ENCODE measurements around the gene STX1B. TPM values are rescaled to one million over a fixed set of nuclear protein-coding genes. Genes with fewer than 3 reads are reported as not detected.

STX1B gene
- total RNA-seq, 1 donor from 2014 or later: not detected

DNA sequence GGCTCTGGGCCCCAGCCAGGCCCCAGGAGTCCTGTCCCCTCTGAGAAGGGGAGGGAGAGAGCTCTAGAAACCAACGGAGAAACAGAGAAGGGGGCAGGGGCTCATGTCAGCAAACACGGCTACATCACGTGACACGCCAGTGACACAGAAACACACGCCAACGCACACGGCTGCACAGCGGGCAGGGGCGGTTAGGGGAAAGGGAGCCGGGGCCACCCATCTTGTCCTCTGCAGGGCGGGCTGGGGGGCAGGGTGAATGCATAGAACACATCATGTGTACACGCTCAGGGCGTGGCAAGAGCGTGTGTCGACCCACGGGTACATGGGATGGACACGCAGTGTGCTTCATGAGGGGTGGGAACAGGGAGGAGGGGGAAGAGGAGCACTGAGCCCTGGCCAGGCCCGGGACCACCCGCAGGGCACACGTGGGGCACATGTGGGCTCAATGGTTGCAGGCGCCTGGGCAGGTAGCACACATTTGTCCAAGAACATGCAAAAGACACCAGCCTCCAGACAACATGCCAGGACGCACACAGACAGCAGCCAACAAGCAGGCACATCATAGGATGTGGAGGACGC is 20.9 kb downstream of the STX1B start:
- Histone ChIP-seq H3K9ac (ENCODE audit: low read depth in 1 of 3, low read length in 3 of 3) (no peak overlapping the region), H3K36me3 (ENCODE audit: control insufficient read depth in 3 of 3, insufficient read depth in 3 of 3, low read length in 3 of 3) (peaks cover 7 to 15% (median 8%) of the 10 kb centered on the region in 3 donors), H3K9me3 (ENCODE audit: control insufficient read depth in 3 of 3, low read length in 3 of 3) (no peaks in the 10 kb centered on the region), H3K4me1 (ENCODE audit: control insufficient read depth in 3 of 3, insufficient read depth in 3 of 3, low read length in 3 of 3) (peaks cover 16 to 19% (median 18%) of the 10 kb centered on the region in 3 donors), H3K4me3 (ENCODE audit: low read length in 3 of 3) (no peak overlapping the region), H3K27ac (ENCODE audit: low read depth, low read length) (no peak overlapping the region), H3K27me3 (ENCODE audit: control insufficient read depth in 3 of 3, insufficient read depth in 3 of 3, low read length in 3 of 3) (no peaks in the 10 kb centered on the region)

DNA sequence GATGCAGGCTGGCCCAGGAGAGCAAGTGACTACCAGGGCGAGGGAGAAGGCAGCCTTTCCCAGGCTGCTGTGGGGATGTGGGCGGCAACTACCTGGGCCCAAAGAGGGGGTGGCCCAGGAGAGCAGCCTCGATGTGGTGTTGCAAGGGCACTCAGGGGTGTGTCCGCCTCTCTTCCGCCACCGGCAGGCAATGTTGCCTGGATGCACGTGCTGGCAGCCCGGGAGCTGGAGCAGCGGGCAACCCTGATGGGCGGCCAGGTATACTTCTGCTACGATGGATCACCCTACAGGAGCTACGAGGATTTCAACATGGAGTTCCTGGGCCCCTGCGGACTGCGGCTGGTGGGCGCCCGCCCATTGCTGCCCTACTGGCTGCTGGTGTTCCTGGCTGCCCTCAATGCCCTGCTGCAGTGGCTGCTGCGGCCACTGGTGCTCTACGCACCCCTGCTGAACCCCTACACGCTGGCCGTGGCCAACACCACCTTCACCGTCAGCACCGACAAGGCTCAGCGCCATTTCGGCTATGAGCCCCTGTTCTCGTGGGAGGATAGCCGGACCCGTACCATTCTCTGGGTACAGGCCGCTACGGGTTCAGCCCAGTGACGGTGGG is 22.8 kb downstream of the STX1B start:
- Histone ChIP-seq H3K27ac (ENCODE audit: low read depth, low read length) (no peak overlapping the region), H3K27me3 (ENCODE audit: control insufficient read depth in 3 of 3, insufficient read depth in 3 of 3, low read length in 3 of 3) (no peaks in the 10 kb centered on the region), H3K9ac (ENCODE audit: low read depth in 1 of 3, low read length in 3 of 3) (no peak overlapping the region), H3K4me3 (ENCODE audit: low read length in 3 of 3) (no peak overlapping the region), H3K9me3 (ENCODE audit: control insufficient read depth in 3 of 3, low read length in 3 of 3) (no peaks in the 10 kb centered on the region), H3K4me1 (ENCODE audit: control insufficient read depth in 3 of 3, insufficient read depth in 3 of 3, low read length in 3 of 3) (peaks cover 18 to 19% (median 19%) of the 10 kb centered on the region in 3 donors), H3K36me3 (ENCODE audit: control insufficient read depth in 3 of 3, insufficient read depth in 3 of 3, low read length in 3 of 3) (peaks cover 21 to 22% (median 21%) of the 10 kb centered on the region in 3 donors)

DNA sequence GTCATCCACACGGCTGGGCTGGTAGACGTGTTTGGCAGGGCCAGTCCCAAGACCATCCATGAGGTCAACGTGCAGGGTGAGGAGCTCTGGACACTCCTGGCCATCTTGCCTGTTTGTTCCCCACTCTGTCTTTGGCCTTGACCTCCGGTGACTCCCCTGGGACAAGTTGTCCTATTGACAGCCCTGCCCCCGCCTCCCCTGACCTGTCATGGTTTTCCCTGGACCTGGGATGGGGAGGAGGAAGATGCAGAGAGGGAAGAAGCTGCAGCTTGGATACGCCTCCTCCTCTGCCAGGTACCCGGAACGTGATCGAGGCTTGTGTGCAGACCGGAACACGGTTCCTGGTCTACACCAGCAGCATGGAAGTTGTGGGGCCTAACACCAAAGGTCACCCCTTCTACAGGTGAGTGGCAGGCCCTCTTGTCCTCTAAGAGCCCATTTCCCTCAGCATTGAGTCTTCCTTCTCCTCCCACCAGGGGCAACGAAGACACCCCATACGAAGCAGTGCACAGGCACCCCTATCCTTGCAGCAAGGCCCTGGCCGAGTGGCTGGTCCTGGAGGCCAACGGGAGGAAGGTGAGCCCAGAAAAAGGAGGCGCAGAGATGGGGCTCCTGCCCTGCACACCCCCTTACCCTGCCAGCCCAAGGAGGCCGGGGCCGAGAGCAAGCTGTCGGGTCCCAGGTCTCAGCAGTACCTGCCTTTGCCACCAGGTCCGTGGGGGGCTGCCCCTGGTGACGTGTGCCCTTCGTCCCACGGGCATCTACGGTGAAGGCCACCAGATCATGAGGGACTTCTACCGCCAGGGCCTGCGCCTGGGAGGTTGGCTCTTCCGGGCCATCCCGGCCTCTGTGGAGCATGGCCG is 24.1 kb downstream of the STX1B start:
- no peaks in the 10 kb centered on the region for H3K27me3 ChIP-seq (ENCODE audit: control insufficient read depth in 3 of 3, insufficient read depth in 3 of 3, low read length in 3 of 3)
- peaks cover 18 to 21% (median 19%) of the 10 kb centered on the region in 3 donors for H3K4me1 ChIP-seq (ENCODE audit: control insufficient read depth in 3 of 3, insufficient read depth in 3 of 3, low read length in 3 of 3)
- H3K9me3 ChIP-seq (ENCODE audit: control insufficient read depth in 3 of 3, low read length in 3 of 3): no peaks in the 10 kb centered on the region

DNA sequence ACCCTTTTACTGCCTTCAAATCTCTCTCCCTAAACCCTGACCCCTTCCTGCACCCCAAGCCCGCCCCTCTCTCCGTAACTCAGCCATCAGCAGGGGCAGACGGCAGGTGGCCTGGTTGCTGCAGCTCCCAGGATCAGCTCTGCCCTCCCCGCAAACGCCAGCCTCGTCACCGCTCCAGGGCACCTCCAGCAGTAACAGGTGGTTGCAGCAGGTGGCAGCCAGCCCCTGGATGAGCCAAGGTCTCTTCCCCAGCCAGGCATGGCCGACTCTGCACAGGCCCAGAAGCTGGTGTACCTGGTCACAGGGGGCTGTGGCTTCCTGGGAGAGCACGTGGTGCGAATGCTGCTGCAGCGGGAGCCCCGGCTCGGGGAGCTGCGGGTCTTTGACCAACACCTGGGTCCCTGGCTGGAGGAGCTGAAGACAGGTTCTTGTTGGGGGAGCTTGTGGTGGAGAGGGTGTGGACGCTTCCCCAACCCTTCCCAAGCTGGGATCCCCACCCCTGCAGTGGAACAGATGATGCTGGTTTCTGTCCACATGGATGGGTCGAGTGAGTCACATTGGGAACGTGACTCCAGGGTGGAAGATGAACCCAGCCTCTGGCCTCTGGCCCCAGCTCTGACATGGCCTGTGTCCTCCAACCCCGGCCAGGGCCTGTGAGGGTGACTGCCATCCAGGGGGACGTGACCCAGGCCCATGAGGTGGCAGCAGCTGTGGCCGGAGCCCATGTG is 24.9 kb downstream of the STX1B start:
- H3K9ac ChIP-seq (ENCODE audit: low read depth in 1 of 3, low read length in 3 of 3): peak overlapping the region; percentile 71 to 80 (median 76)
- no peaks in the 10 kb centered on the region for H3K27me3 ChIP-seq (ENCODE audit: control insufficient read depth in 3 of 3, insufficient read depth in 3 of 3, low read length in 3 of 3)
- peak overlapping the region; percentile 76 to 78 (median 77) for H3K4me3 ChIP-seq (ENCODE audit: low read length in 3 of 3)
- H3K4me1 ChIP-seq (ENCODE audit: control insufficient read depth in 3 of 3, insufficient read depth in 3 of 3, low read length in 3 of 3): peaks cover 18 to 21% (median 19%) of the 10 kb centered on the region in 3 donors
- H3K36me3 ChIP-seq (ENCODE audit: control insufficient read depth in 3 of 3, insufficient read depth in 3 of 3, low read length in 3 of 3): peaks cover 33 to 39% (median 36%) of the 10 kb centered on the region in 3 donors
- H3K27ac ChIP-seq (ENCODE audit: low read depth, low read length): peak overlapping the region; percentile 75
- H3K9me3 ChIP-seq (ENCODE audit: control insufficient read depth in 3 of 3, low read length in 3 of 3): no peaks in the 10 kb centered on the region

More for the DNA sequence above, 24.1 kb downstream of the STX1B start:
- Histone ChIP-seq H3K4me3 (ENCODE audit: low read length in 3 of 3) (peak overlapping the region; percentile 76 to 78 (median 77)), H3K27ac (ENCODE audit: low read depth, low read length) (peak overlapping the region; percentile 75), H3K9ac (ENCODE audit: low read depth in 1 of 3, low read length in 3 of 3) (peak overlapping the region in 2 of 3 donors; percentile 76 to 80), H3K36me3 (ENCODE audit: control insufficient read depth in 3 of 3, insufficient read depth in 3 of 3, low read length in 3 of 3) (peaks cover 28 to 31% (median 31%) of the 10 kb centered on the region in 3 donors)

DNA sequence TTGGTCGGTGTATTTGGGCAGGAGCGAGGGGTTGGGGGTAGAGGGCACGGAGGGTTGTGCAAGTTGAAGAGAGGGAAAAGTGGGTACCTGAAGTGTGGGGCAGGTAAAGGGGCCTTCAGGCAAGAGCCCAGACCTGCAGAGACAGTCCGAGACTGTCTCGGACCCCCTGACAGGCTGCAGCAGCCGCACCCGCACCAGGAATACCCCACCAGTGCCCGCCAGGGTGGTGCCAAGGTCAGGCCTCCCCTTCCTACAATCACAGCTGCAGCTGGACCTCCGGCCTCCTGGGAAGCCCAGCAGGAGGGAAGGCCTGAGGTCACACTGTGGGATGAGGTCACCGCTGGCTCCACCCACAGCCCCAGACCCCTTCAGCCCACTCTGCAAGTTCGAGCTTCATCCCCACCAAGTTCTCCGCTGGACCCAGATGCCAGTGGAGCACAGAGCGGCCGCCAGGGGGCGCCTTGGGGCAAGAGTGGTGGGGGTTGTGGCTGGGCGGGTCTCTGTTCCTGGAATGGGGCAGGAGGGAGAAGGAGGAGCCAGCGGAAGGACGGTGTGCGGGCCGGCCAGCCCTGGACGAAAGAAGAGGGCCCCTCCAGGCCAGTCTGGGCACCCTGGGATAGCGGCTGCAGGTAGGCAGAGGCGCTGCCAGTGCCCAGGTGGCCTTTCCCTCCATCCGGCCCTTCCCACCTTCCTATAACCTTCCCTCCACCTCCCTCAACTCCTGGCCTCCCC is 25.6 kb downstream of the STX1B start, which contains the start of gene HSD3B7:
Gene HSD3B7 (plus strand): TSS at position 539 of the 732 bp plus-strand sequence. CDS start 452 bp downstream, outside the sequence.
- no peaks in the 10 kb centered on the region for H3K27me3 ChIP-seq (ENCODE audit: control insufficient read depth in 3 of 3, insufficient read depth in 3 of 3, low read length in 3 of 3)
- H3K36me3 ChIP-seq (ENCODE audit: control insufficient read depth in 3 of 3, insufficient read depth in 3 of 3, low read length in 3 of 3): peaks cover 40 to 45% (median 40%) of the 10 kb centered on the region in 3 donors
- H3K4me3 ChIP-seq (ENCODE audit: low read length in 3 of 3): peak within 1 kb of the TSS; percentile 76 to 78 (median 77)
- H3K27ac ChIP-seq (ENCODE audit: low read depth, low read length): peak within 1 kb of the TSS; percentile 75
- H3K4me1 ChIP-seq (ENCODE audit: control insufficient read depth in 3 of 3, insufficient read depth in 3 of 3, low read length in 3 of 3): peaks cover 18 to 21% (median 19%) of the 10 kb centered on the region in 3 donors
- H3K9ac ChIP-seq (ENCODE audit: low read depth in 1 of 3, low read length in 3 of 3): peak within 1 kb of the TSS; percentile 71 to 80 (median 76)
- no peaks in the 10 kb centered on the region for H3K9me3 ChIP-seq (ENCODE audit: control insufficient read depth in 3 of 3, low read length in 3 of 3)

DNA sequence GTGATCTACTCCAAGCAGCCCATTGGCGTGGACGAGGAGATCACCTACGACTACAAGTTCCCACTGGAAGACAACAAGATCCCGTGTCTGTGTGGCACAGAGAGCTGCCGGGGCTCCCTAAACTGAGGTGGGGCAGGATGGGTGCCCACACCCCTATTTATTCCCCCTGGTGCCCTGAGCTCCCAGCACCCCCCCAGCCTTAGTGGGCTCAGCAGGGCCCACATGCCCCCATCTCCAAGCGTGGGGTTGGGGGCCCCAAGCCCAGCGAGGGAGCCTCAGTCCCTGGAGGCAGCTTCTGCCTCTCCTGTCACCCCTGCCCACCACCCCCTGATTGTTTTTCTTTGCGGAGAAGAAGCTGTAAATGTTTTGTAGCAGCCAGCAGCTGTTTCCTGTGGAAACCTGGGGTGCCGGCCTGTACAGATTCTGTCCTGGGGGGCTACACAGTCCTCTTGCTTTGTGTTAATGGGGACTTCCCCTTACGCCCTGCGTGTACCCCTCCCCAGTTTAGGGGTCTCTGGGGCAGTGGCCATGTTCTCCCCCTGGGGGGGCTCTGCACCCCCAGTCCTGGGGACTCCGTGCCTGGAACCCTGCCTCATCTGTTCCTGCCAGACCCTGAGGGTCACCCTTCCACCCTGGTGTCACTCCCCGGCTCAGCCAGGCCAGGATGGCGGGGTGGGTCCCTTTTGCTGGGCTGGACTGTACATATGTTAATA is 26.4 kb downstream of the STX1B start:
- Histone ChIP-seq H3K27me3 (ENCODE audit: control insufficient read depth in 3 of 3, insufficient read depth in 3 of 3, low read length in 3 of 3) (no peaks in the 10 kb centered on the region), H3K9me3 (ENCODE audit: control insufficient read depth in 3 of 3, low read length in 3 of 3) (no peaks in the 10 kb centered on the region), H3K36me3 (ENCODE audit: control insufficient read depth in 3 of 3, insufficient read depth in 3 of 3, low read length in 3 of 3) (peaks cover 40 to 45% (median 45%) of the 10 kb centered on the region in 3 donors), H3K27ac (ENCODE audit: low read depth, low read length) (no peak overlapping the region), H3K9ac (ENCODE audit: low read depth in 1 of 3, low read length in 3 of 3) (no peak overlapping the region), H3K4me1 (ENCODE audit: control insufficient read depth in 3 of 3, insufficient read depth in 3 of 3, low read length in 3 of 3) (peaks cover 18 to 21% (median 19%) of the 10 kb centered on the region in 3 donors), H3K4me3 (ENCODE audit: low read length in 3 of 3) (no peak overlapping the region)

DNA sequence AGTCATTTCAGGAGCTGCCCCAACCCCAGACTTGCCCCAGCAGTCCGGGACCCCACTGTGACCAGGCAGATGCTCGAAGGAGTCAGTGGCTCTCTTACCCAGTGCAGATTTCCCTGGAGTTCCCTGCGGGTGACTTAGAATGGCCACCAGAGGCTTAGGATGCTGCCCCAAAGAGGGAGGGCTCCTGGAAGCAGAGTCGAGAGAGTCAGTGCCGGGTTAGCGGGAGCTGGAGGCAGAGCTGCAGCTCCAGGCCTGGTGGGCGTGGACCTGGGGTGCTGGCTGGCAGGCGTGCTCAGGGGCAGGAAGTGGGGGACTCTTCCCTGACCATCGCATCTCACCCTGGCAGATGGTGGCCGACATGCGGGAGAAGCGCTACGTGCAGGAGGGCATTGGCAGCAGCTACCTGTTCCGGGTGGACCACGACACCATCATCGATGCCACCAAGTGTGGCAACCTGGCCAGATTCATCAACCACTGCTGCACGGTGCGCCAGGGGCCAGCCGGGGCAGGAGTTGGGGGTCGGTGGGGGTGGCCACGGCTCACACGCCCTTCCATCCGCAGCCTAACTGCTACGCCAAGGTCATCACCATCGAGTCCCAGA is 27.0 kb downstream of the STX1B start:
- no peaks in the 10 kb centered on the region for H3K27me3 ChIP-seq (ENCODE audit: control insufficient read depth in 3 of 3, insufficient read depth in 3 of 3, low read length in 3 of 3)
- peak overlapping the region; percentile 12 for H3K27ac ChIP-seq (ENCODE audit: low read depth, low read length)
- H3K9ac ChIP-seq (ENCODE audit: low read depth in 1 of 3, low read length in 3 of 3): no peak overlapping the region
- peaks cover 42 to 50% (median 45%) of the 10 kb centered on the region in 3 donors for H3K36me3 ChIP-seq (ENCODE audit: control insufficient read depth in 3 of 3, insufficient read depth in 3 of 3, low read length in 3 of 3)
- H3K4me1 ChIP-seq (ENCODE audit: control insufficient read depth in 3 of 3, insufficient read depth in 3 of 3, low read length in 3 of 3): peaks cover 18 to 21% (median 19%) of the 10 kb centered on the region in 3 donors
- H3K9me3 ChIP-seq (ENCODE audit: control insufficient read depth in 3 of 3, low read length in 3 of 3): no peaks in the 10 kb centered on the region
- H3K4me3 ChIP-seq (ENCODE audit: low read length in 3 of 3): no peak overlapping the region

DNA sequence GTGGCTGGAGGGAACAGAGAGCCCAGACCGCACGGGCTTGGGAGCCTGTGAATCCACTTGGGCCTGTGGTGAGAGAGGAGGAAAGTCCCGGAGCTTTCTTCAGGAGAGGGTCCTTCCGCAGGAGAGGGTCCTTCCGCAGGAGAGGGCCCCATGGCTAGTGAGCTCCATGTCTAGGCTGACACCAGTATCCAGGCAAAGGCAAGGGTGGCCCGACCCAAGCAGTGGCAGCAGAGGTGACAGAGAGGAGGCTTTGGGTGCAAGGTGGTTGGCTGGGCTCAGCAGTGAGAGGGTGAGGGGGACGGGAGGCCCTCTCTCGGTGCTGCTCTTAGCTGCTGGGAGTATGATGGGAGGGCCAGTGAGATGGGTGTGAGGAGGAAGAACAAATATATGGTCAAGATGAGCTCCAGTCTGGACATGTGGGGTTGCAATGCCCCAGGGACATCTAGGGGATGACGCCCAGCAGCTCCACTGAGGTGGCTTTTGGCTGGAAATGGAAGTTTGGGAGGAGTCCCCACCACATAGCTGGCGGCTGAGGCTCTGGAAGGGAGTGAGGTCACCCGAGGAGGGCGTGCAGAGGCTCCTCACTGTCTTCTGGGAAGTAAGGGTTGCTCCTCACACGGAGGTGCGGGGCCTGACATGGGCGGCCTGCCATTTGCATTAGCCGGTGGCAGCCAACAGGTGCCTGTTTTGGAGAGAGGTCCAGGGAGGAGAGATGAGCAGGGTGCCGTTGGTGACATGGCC is 27.7 kb downstream of the STX1B start:
- Histone ChIP-seq H3K36me3 (ENCODE audit: control insufficient read depth in 3 of 3, insufficient read depth in 3 of 3, low read length in 3 of 3) (peaks cover 40 to 51% (median 50%) of the 10 kb centered on the region in 3 donors), H3K27me3 (ENCODE audit: control insufficient read depth in 3 of 3, insufficient read depth in 3 of 3, low read length in 3 of 3) (no peaks in the 10 kb centered on the region), H3K9me3 (ENCODE audit: control insufficient read depth in 3 of 3, low read length in 3 of 3) (no peaks in the 10 kb centered on the region), H3K4me3 (ENCODE audit: low read length in 3 of 3) (no peak overlapping the region), H3K4me1 (ENCODE audit: control insufficient read depth in 3 of 3, insufficient read depth in 3 of 3, low read length in 3 of 3) (peaks cover 18 to 21% (median 19%) of the 10 kb centered on the region in 3 donors), H3K27ac (ENCODE audit: low read depth, low read length) (peak overlapping the region; percentile 12), H3K9ac (ENCODE audit: low read depth in 1 of 3, low read length in 3 of 3) (no peak overlapping the region)
